HCT116 (cell line): Measurements from ENCODE around the gene SLCO6A1. TPM values are rescaled to one million over a fixed set of nuclear protein-coding genes. Genes with fewer than 3 reads are reported as not detected.

ENCODE experiments used
- ATAC-seq: fragments of 200-7000 bp; cut with Tn5 transposase; 2 replicates; pipeline ENCODE4 v1.9.1; 2020; ENCODE audit warnings: mild to moderate bottlenecking, moderate library complexity
- BruUV-seq: library from RNA; stranded (reverse); fragments of 400-500 nt; replicated peaks from 2 replicates; lab custom pipeline; 2021; lab: Mats Ljungman, UMichigan
- CTCF ChIA-PET: fragments of 300-600 bp; sonication (Branson Sonifier 250); formaldehyde crosslinking; loops from one replicate; lab custom pipeline; 2021; ENCODE audit warnings: antibody characterized with exemption; lab: Charles Lee
- POLR2A ChIA-PET: fragments of 300-600, 350-600 bp; sonication (Branson Sonifier 250); formaldehyde crosslinking; loops from one replicate; lab custom pipeline; 2021; ENCODE audit warnings: antibody characterized with exemption; lab: Charles Lee
- RAD21 ChIA-PET, 2 experiments: fragments of 300-600 bp; sonication (Branson Sonifier 250); formaldehyde crosslinking; loops; one replicate each; lab custom pipeline; 2023; ENCODE audit warnings: low total read pairs in 2 of 2; ENCODE audit not compliant: uncharacterized antibody in 2 of 2, unreplicated experiment in 2 of 2, low non-redundant PET in 1 of 2; lab: Charles Lee
- DNase-seq: peaks from one replicate; pipeline ENCODE4 v3.0.0-alpha.2; 2010; ENCODE audit warnings: low read depth, low spot score
- H2AFZ ChIP-seq: fragments of 200-600 bp; shearing (Covaris generic), sonication (generic); 2 replicates; pipeline ENCODE4 v1.6.1; 2017; ENCODE audit warnings: low read depth, mixed run types, mixed read lengths, antibody characterized with exemption, low read length; ENCODE audit not compliant: poor library complexity, severe bottlenecking
- H3K27ac ChIP-seq: 2 replicates; pipeline ENCODE4 v1.5.1; 2012; ENCODE audit warnings: low read depth, low read length
- H3K27me3 ChIP-seq: fragments of 200-600 bp; sonication (generic); 2 replicates; pipeline ENCODE4 v1.6.1; 2016; ENCODE audit warnings: mixed run types, low read length, mixed read lengths; ENCODE audit not compliant: insufficient read depth
- H3K36me3 ChIP-seq, 2 experiments: fragments of 200-500 bp in 1 of 2; fragments of 200-600 bp in 1 of 2; sonication (Bioruptor generic) in 1 of 2; sonication (generic) in 1 of 2; 2 replicates each; pipeline versions ENCODE4 v1.5.1 to v1.6.1; 2014 to 2016; ENCODE audit warnings: low read length in 2 of 2, inconsistent platforms in 1 of 2, mixed read lengths in 1 of 2, mixed run types in 1 of 2; ENCODE audit not compliant: insufficient read depth in 2 of 2, control insufficient read depth in 1 of 2
- H3K4me1 ChIP-seq, 2 experiments: fragments of 200-600 bp in 1 of 2; sonication (generic) in 1 of 2; 2 replicates each; pipeline versions ENCODE4 v1.5.1 to v1.6.1; 2012 to 2017; ENCODE audit warnings: low read length in 2 of 2, inconsistent platforms in 1 of 2, mild to moderate bottlenecking in 1 of 2, mixed read lengths in 1 of 2, mixed run types in 1 of 2, moderate library complexity in 1 of 2; ENCODE audit not compliant: insufficient read depth in 2 of 2, control insufficient read depth in 1 of 2
- H3K4me2 ChIP-seq: fragments of 200-600 bp; sonication (generic); 2 replicates; pipeline ENCODE4 v1.6.1; 2017; ENCODE audit warnings: mixed run types, low read length, mixed read lengths
- H3K4me3 ChIP-seq, 2 experiments: fragments of 200-600 bp in 1 of 2; sonication (generic) in 1 of 2; replicated peaks in 1 of 2; 2 replicates each; pipeline ENCODE4 v1.5.1; 2011 to 2016; ENCODE audit warnings: low read length in 2 of 2, control low read depth in 1 of 2, low read depth in 1 of 2, mild to moderate bottlenecking in 1 of 2, mixed read lengths in 1 of 2, mixed run types in 1 of 2
- H3K79me2 ChIP-seq: fragments of 200-600 bp; sonication (generic); 2 replicates; pipeline ENCODE4 v1.6.1; 2017; ENCODE audit warnings: mild to moderate bottlenecking, mixed run types, low read length, moderate library complexity, mixed read lengths; ENCODE audit not compliant: insufficient read depth
- H3K9ac ChIP-seq: fragments of 200-600 bp; sonication (generic); 2 replicates; pipeline ENCODE4 v1.6.1; 2016; ENCODE audit warnings: low read length, mixed read lengths
- H3K9me2 ChIP-seq: fragments of 200-600 bp; sonication (generic), shearing (Covaris generic); 2 replicates; pipeline ENCODE4 v1.6.1; 2017; ENCODE audit warnings: mixed run types, mild to moderate bottlenecking, moderate library complexity; ENCODE audit not compliant: insufficient read depth
- H3K9me3 ChIP-seq, 2 experiments: fragments of 200-500 bp in 1 of 2; fragments of 200-600 bp in 1 of 2; sonication (Bioruptor generic) in 1 of 2; sonication (generic) in 1 of 2; 2 replicates each; pipeline ENCODE4 v1.6.1; 2014 to 2017; ENCODE audit warnings: low read length in 2 of 2, mixed read lengths in 2 of 2, inconsistent platforms in 1 of 2, low read depth in 1 of 2, mild to moderate bottlenecking in 1 of 2, mixed run types in 1 of 2, moderate library complexity in 1 of 2; ENCODE audit not compliant: control insufficient read depth in 1 of 2, insufficient read depth in 1 of 2
- H4K20me1 ChIP-seq: fragments of 200-600 bp; sonication (generic), shearing (Covaris generic); 2 replicates; pipeline ENCODE4 v1.6.1; 2017; ENCODE audit warnings: mixed run types, mild to moderate bottlenecking, moderate library complexity; ENCODE audit not compliant: insufficient read depth
- CBX3 ChIP-seq: IDR thresholded peaks from 2 replicates; pipeline ENCODE4 v1.6.1; 2012; ENCODE audit warnings: low read depth
- EGR1 ChIP-seq: IDR thresholded peaks from 2 replicates; pipeline ENCODE4 v1.6.1; 2012; ENCODE audit warnings: low read depth
- EZH2 ChIP-seq: fragments of 200-600 bp; sonication (generic); IDR thresholded peaks from 2 replicates; pipeline ENCODE4 v1.6.1; 2017; ENCODE audit warnings: antibody characterized with exemption, mixed run types
- EZH2phosphoT487 ChIP-seq: fragments of 200-600 bp; IDR thresholded peaks from 2 replicates; pipeline ENCODE4 v1.6.1; 2018; ENCODE audit warnings: antibody characterized with exemption, borderline replicate concordance
- JUND ChIP-seq: IDR thresholded peaks from 2 replicates; pipeline ENCODE4 v1.6.1; 2012
- POLR2AphosphoS5 ChIP-seq: IDR thresholded peaks from 2 replicates; pipeline ENCODE4 v1.6.1; 2011; ENCODE audit warnings: mild to moderate bottlenecking, low read depth, low read length, moderate library complexity
- RAD21 ChIP-seq: IDR thresholded peaks from 2 replicates; pipeline ENCODE4 v1.6.1; 2012; ENCODE audit warnings: low read depth, mild to moderate bottlenecking
- SIN3A ChIP-seq: IDR thresholded peaks from 2 replicates; pipeline ENCODE4 v1.6.1; 2012; ENCODE audit warnings: low read depth
- SP1 ChIP-seq: IDR thresholded peaks from 2 replicates; pipeline ENCODE4 v1.6.1; 2012; ENCODE audit warnings: low read depth
- TCF7L2 ChIP-seq: IDR thresholded peaks from 2 replicates; pipeline ENCODE4 v1.7.0; 2011; ENCODE audit warnings: borderline replicate concordance, inconsistent platforms; ENCODE audit not compliant: insufficient read depth, insufficient read length; ENCODE audit errors: extremely low read depth
- ZFX ChIP-seq: fragments of 450-650 bp; IDR thresholded peaks from 2 replicates; pipeline ENCODE4 v1.6.1; 2017
- ZNF274 ChIP-seq: fragments of 200-500 bp; sonication (Bioruptor generic); IDR thresholded peaks from 2 replicates; pipeline ENCODE4 v1.6.1; 2014; ENCODE audit warnings: mild to moderate bottlenecking, low read depth, low read length, inconsistent platforms
- intact Hi-C: fragments of 100-400 bp; cut with micrococcal nuclease; formaldehyde crosslinking; loops from 2 replicates; pipeline ENCODE4 v1.10.0; 2022
- total RNA-seq: library from RNA; stranded (reverse); gene quantifications from one replicate; pipeline ENCODE4 v1.2.1, GENCODE V29; 2021; ENCODE audit not compliant: unreplicated experiment
- TF ChIP-seq, protein P1 (sequence below), 3 experiments: fragments of 200-600 bp in 1 of 3; sonication (generic) in 1 of 3; IDR thresholded peaks in 2 of 3; conservative IDR thresholded peaks in 1 of 3; 2 replicates each; pipeline ENCODE4 v1.5.1; 2012 to 2017; ENCODE audit warnings: low read depth in 2 of 3, low read length in 2 of 3, antibody characterized with exemption in 1 of 3, borderline replicate concordance in 1 of 3, control low read depth in 1 of 3, mild to moderate bottlenecking in 1 of 3, mixed read lengths in 1 of 3, mixed run types in 1 of 3, moderate library complexity in 1 of 3; ENCODE audit not compliant: insufficient read depth in 1 of 3
- TF ChIP-seq, protein P2 (sequence below): IDR thresholded peaks from 2 replicates; pipeline ENCODE4 v1.6.1; 2011; ENCODE audit warnings: mild to moderate bottlenecking, low read length, moderate library complexity; ENCODE audit not compliant: insufficient replicate concordance; ENCODE audit errors: extremely low read depth

The SLCO6A1 gene
- total RNA-seq, 1 experiment from 2014 or later = 0.69 TPM

DNA sequence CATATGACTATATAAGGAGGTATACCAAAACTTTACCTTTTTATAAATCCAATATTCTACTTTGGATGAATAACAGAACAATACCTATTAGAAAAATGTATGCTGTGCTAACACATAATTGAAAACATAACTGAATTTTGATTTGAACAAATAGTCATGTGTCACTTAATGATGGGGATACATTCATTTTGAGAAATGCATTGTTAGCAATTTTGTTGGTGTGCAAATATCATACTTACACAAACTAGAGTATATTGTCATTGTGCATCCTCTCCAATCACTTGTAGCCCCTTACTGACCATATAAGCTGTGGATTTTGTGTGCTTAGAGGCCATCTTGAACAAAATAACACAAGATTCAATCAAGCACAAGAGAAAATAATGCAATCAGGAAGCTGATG lies 130.4 kb downstream of the SLCO6A1 start:
- Histone ChIP-seq H3K9me2 (no peaks in the 10 kb centered on the region), H3K9ac (no peak overlapping the region), H3K4me2 (no peak overlapping the region), H3K79me2 (no peaks in the 10 kb centered on the region), H3K9me3 (no peaks in the 10 kb centered on the region), H3K27ac (no peak overlapping the region), H3K27me3 (no peaks in the 10 kb centered on the region), H3K4me3 (no peak overlapping the region), H2AFZ (no peak overlapping the region), H3K4me1 (no peaks in the 10 kb centered on the region), H3K36me3 (no peaks in the 10 kb centered on the region), H4K20me1 (no peaks in the 10 kb centered on the region)
- DNase-seq (no peak), ATAC-seq (no peak)
- RAD21 ChIA-PET = no interaction called here
- CTCF ChIA-PET = no interaction called here
- no TSS peak for BruUV-seq
- intact Hi-C loops = no loop called here
- TF ChIP-seq ZNF274 (no peak), SP1 (no peak)
- POLR2A ChIA-PET = no interaction called here

DNA sequence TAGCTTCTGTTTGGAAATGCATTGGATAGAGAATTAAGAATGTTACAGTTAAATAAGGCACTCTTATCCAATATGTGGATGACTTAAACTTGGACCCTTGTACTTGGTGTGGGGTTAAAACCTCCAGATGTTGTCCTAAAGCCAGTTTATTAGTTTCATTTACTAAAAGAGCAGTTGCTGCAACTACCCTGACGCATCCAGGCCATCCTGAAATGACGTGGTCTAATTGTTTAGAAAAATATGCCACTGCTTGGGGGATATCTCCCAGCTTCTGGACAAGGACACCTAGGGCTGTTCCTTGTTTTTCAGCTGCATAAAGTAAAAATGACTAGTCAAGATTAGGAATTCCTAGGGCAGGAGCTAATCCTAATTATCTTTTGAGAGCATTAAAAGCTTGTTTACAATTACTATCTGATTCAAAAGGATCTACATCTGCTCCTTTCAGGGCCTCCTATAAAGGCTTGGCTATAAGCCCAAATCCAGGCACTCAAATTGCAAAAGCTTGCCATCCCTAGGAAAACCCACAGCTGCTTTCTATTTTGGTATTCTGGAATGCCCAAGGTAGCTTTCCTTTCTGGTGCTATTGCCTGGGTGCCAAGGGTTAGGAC lies 157.0 kb downstream of the SLCO6A1 start:
- BruUV-seq = no TSS peak
- Histone ChIP-seq H3K4me2 (no peak overlapping the region), H4K20me1 (no peaks in the 10 kb centered on the region), H3K27ac (no peak overlapping the region), H3K9me2 (no peaks in the 10 kb centered on the region), H3K27me3 (no peaks in the 10 kb centered on the region)
- DNase-seq = no peak
- intact Hi-C loops = no loop called here
- RAD21 ChIA-PET = no interaction called here
- TF ChIP-seq ZFX (no peak), EZH2phosphoT487 (no peak), RAD21 (no peak), EZH2 (no peak), SP1 (no peak), SIN3A (no peak), TCF7L2 (no peak), JUND (no peak), EGR1 (no peak), CBX3 (no peak), POLR2AphosphoS5 (no peak)
- TF ChIP-seq, protein P1, sequence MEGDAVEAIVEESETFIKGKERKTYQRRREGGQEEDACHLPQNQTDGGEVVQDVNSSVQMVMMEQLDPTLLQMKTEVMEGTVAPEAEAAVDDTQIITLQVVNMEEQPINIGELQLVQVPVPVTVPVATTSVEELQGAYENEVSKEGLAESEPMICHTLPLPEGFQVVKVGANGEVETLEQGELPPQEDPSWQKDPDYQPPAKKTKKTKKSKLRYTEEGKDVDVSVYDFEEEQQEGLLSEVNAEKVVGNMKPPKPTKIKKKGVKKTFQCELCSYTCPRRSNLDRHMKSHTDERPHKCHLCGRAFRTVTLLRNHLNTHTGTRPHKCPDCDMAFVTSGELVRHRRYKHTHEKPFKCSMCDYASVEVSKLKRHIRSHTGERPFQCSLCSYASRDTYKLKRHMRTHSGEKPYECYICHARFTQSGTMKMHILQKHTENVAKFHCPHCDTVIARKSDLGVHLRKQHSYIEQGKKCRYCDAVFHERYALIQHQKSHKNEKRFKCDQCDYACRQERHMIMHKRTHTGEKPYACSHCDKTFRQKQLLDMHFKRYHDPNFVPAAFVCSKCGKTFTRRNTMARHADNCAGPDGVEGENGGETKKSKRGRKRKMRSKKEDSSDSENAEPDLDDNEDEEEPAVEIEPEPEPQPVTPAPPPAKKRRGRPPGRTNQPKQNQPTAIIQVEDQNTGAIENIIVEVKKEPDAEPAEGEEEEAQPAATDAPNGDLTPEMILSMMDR (IDR thresholded peaks at IDR 0.05 in 2 of 3, conservative IDR thresholded peaks at IDR 0.05 in 1 of 3; ENCODE audit: borderline replicate concordance in 1 of 3, insufficient read depth in 1 of 3, low read depth in 2 of 3, low read length in 2 of 3) = no peak
- TF ChIP-seq, protein P2, sequence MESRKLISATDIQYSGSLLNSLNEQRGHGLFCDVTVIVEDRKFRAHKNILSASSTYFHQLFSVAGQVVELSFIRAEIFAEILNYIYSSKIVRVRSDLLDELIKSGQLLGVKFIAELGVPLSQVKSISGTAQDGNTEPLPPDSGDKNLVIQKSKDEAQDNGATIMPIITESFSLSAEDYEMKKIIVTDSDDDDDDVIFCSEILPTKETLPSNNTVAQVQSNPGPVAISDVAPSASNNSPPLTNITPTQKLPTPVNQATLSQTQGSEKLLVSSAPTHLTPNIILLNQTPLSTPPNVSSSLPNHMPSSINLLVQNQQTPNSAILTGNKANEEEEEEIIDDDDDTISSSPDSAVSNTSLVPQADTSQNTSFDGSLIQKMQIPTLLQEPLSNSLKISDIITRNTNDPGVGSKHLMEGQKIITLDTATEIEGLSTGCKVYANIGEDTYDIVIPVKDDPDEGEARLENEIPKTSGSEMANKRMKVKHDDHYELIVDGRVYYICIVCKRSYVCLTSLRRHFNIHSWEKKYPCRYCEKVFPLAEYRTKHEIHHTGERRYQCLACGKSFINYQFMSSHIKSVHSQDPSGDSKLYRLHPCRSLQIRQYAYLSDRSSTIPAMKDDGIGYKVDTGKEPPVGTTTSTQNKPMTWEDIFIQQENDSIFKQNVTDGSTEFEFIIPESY = no peak
- TF ChIP-seq, all 23 proteins: peak for 0
- H3K9ac ChIP-seq = no peak overlapping the region
- H3K79me2 ChIP-seq = no peaks in the 10 kb centered on the region
- H3K9me3 ChIP-seq = no peaks in the 10 kb centered on the region
- no peak for ATAC-seq
- no peaks in the 10 kb centered on the region for H3K4me1 ChIP-seq
- no peak overlapping the region for H3K4me3 ChIP-seq
- H2AFZ ChIP-seq = no peak overlapping the region
- CTCF ChIA-PET = interaction anchor here (0.6 kb wide), 1 partner anchor 30 kb away, joined by 3 read pairs; no protein-coding TSS in a partner anchor
- POLR2A ChIA-PET = no interaction called here
- H3K36me3 ChIP-seq = no peaks in the 10 kb centered on the region
